Caco-2 (cell line): ENCODE measurements around the gene ZBTB17. TPM values are rescaled to one million over a fixed set of nuclear protein-coding genes. Genes with fewer than 3 reads are reported as not detected.
"Not testable (repeated sequence)": the region's sequence is repeated elsewhere in the genome, so short reads cannot be mapped to it uniquely, and the experiment has no call there.

Experiments used
- BruUV-seq: library from RNA; stranded (reverse); fragments of 400-500 nt; replicated peaks from 2 replicates; lab custom pipeline; 2021; lab: Mats Ljungman, UMichigan
- CTCF ChIA-PET: fragments of 300-600 bp; sonication (Branson Sonifier 250); formaldehyde crosslinking; loops from one replicate; lab custom pipeline; 2022; ENCODE audit warnings: antibody characterized with exemption; lab: Charles Lee
- POLR2A ChIA-PET: fragments of 300-600 bp; sonication (Branson Sonifier 250); formaldehyde crosslinking; loops from one replicate; lab custom pipeline; 2022; ENCODE audit warnings: antibody characterized with exemption; lab: Charles Lee
- DNase-seq, 2 experiments: peaks; one replicate each; pipeline versions ENCODE4 v3.0.0 to v3.0.0-alpha.2; 2020 to 2022
- H3K27me3 ChIP-seq: replicated peaks from 2 replicates; pipeline ENCODE4 v1.6.0; 2011; ENCODE audit warnings: low read length; ENCODE audit not compliant: control insufficient read depth, insufficient read depth
- H3K36me3 ChIP-seq: 2 replicates; pipeline ENCODE4 v1.5.1; 2011; ENCODE audit warnings: low read length; ENCODE audit not compliant: control insufficient read depth, insufficient read depth
- H3K4me1 ChIP-seq: fragments of 250-450 bp; sonication (Bioruptor Pico); 2 replicates; pipeline ENCODE4 v1.5.1; 2020; ENCODE audit warnings: mild to moderate bottlenecking
- H3K4me3 ChIP-seq: 2 replicates; pipeline ENCODE4 v1.5.1; 2011; ENCODE audit warnings: low read depth, mild to moderate bottlenecking, control low read depth, low read length
- H3K9me3 ChIP-seq: fragments of 250-450 bp; sonication (Bioruptor Pico); 2 replicates; pipeline ENCODE4 v1.5.1; 2020; ENCODE audit warnings: mild to moderate bottlenecking, moderate library complexity
- H3K27ac Mint-ChIP-seq: one replicate; pipeline ENCODE4 v1.8.0; 2022; ENCODE audit warnings: mixed read lengths; ENCODE audit not compliant: unreplicated experiment
- H3K27me3 Mint-ChIP-seq: one replicate; pipeline ENCODE4 v1.8.0; 2022; ENCODE audit warnings: mixed read lengths; ENCODE audit not compliant: insufficient read depth, unreplicated experiment
- H3K36me3 Mint-ChIP-seq: one replicate; pipeline ENCODE4 v1.8.0; 2022; ENCODE audit warnings: mild to moderate bottlenecking, mixed read lengths; ENCODE audit not compliant: insufficient read depth, unreplicated experiment
- H3K4me1 Mint-ChIP-seq: one replicate; pipeline ENCODE4 v1.8.0; 2022; ENCODE audit warnings: low read depth, mixed read lengths; ENCODE audit not compliant: unreplicated experiment
- H3K4me3 Mint-ChIP-seq: one replicate; pipeline ENCODE4 v1.8.0; 2022; ENCODE audit warnings: mild to moderate bottlenecking, moderate library complexity, mixed read lengths; ENCODE audit not compliant: unreplicated experiment
- H3K9me3 Mint-ChIP-seq: one replicate; pipeline ENCODE4 v1.8.0; 2022; ENCODE audit warnings: mixed read lengths; ENCODE audit not compliant: unreplicated experiment
- CTCF ChIP-seq, 2 experiments: fragments of 200-600 bp in 1 of 2; IDR thresholded peaks; 1 replicate in 1 of 2; 2 replicates in 1 of 2; pipeline versions ENCODE4 v1.5.1 to v1.8.0; 2011 to 2022; ENCODE audit warnings: antibody characterized with exemption in 1 of 2, control low read depth in 1 of 2, inconsistent platforms in 1 of 2, low read depth in 1 of 2, low read length in 1 of 2, mild to moderate bottlenecking in 1 of 2, moderate library complexity in 1 of 2; ENCODE audit not compliant: insufficient read depth in 1 of 2, severe bottlenecking in 1 of 2, unreplicated experiment in 1 of 2
- intact Hi-C: fragments of 100-400 bp; cut with micrococcal nuclease; formaldehyde crosslinking; loops from one replicate; pipeline ENCODE4 v1.10.0; 2022; ENCODE audit not compliant: unreplicated experiment
- total RNA-seq: library from RNA; stranded (reverse); gene quantifications from 2 replicates; pipeline ENCODE4 v1.2.3, GENCODE V29; 2022

The ZBTB17 gene
- total RNA-seq, 1 experiment from 2014 or later, result 23.5 TPM

GRCh38 chr1:15981679-15982078 lies 5.8 kb upstream of the ZBTB17 start:
- H3K4me3 Mint-ChIP-seq, result no peak overlapping the region
- intact Hi-C loops, result no loop called here
- no peak for DNase-seq
- ChIA-PET CTCF (no interaction called here), POLR2A (no interaction called here)
- H3K36me3 ChIP-seq, result no peaks in the 10 kb centered on the region
- no peaks in the 10 kb centered on the region for H3K4me1 ChIP-seq
- H3K9me3 ChIP-seq, result peaks cover 4% of the 10 kb centered on the region; the same call in 1 of the 2 replicates
- no TSS peak for BruUV-seq
- H3K4me3 ChIP-seq, result no peak overlapping the region
- no peaks in the 10 kb centered on the region for H3K4me1 Mint-ChIP-seq
- no peaks in the 10 kb centered on the region for H3K36me3 Mint-ChIP-seq
- no peak overlapping the region for H3K27ac Mint-ChIP-seq
- H3K27me3 Mint-ChIP-seq, result no peaks in the 10 kb centered on the region
- no peaks in the 10 kb centered on the region for H3K27me3 ChIP-seq
- TF ChIP-seq CTCF (IDR thresholded peaks at IDR 0.05; ENCODE audit: insufficient read depth in 1 of 2, low read depth in 1 of 2, low read length in 1 of 2, severe bottlenecking in 1 of 2, unreplicated experiment in 1 of 2), result no peak
- H3K9me3 Mint-ChIP-seq, result peaks cover 11% of the 10 kb centered on the region

- BruUV-seq, CTCF ChIA-PET, H3K4me3 ChIP-seq, H3K4me1 ChIP-seq, H3K27me3 Mint-ChIP-seq, H3K4me1 Mint-ChIP-seq, H3K9me3 Mint-ChIP-seq, H3K27me3 ChIP-seq, H3K4me3 Mint-ChIP-seq, H3K9me3 ChIP-seq, H3K36me3 Mint-ChIP-seq, POLR2A ChIA-PET, H3K36me3 ChIP-seq, DNase-seq, H3K27ac Mint-ChIP-seq, intact Hi-C loops: not testable (repeated sequence)
Measured at GRCh38 chr1:15977947-15978346, 2.0 kb upstream of the ZBTB17 start.

DNA sequence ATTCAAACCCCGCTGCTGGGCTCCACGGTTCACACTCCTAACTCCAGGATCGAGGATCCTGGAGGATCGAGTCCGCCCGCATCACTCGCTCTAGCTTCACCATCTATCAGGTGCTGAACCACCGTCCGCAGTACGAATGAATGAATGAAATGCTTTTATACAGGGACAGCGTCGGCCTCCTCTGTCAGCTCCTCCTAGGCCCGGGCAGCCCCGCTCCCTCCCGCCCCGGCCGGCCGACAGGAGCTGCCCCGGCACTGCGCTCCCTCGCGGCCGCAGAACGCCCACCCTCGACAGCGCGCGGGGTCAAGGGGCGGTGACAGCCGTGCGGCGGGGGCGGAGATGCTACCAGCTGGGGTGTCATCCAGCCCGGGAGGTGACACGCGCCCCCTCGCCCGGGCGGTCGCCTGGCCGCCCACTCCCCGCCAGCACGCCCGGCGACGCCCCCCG lies 520 bp downstream of the ZBTB17 start:
- BruUV-seq, result no TSS peak
- Histone ChIP-seq H3K27me3 (no peaks in the 10 kb centered on the region), H3K9me3 (peaks cover 4% of the 10 kb centered on the region; the same call in 1 of the 2 replicates), H3K4me3 (peak overlapping the region; percentile 82), H3K4me1 (0 out of 2 replicates have a peak, but pooled peaks cover 4% of the 10 kb centered on the region), H3K36me3 (no peaks in the 10 kb centered on the region)
- ChIA-PET POLR2A (interaction anchor here (1.7 kb wide), 1 partner anchor 141 kb away, joined by 3 read pairs; no protein-coding TSS in a partner anchor), CTCF (interaction anchor here (0.5 to 1.5 kb wide), 4 partner anchors 11 to 160 kb away, joined by 3 to 4 read pairs (median 4); no protein-coding TSS in a partner anchor)
- H3K27me3 Mint-ChIP-seq, result no peaks in the 10 kb centered on the region
- no peaks in the 10 kb centered on the region for H3K4me1 Mint-ChIP-seq
- peak overlapping the region; percentile 81 for H3K4me3 Mint-ChIP-seq
- no peak overlapping the region for H3K27ac Mint-ChIP-seq
- DNase-seq, result peak; percentile 52 to 71
- peaks cover 12% of the 10 kb centered on the region for H3K36me3 Mint-ChIP-seq
- no peaks in the 10 kb centered on the region for H3K9me3 Mint-ChIP-seq
- intact Hi-C loops, result no loop called here
- TF ChIP-seq CTCF (IDR thresholded peaks at IDR 0.05; ENCODE audit: insufficient read depth in 1 of 2, low read depth in 1 of 2, low read length in 1 of 2, severe bottlenecking in 1 of 2, unreplicated experiment in 1 of 2), result no peak
